NCI-H2107 (cell line): ENCODE results near the gene TRPM8.
A peak's percentile ranks its signal among the peaks of the same experiment; 100 is the strongest.

Experiments used
- DNase-seq: peaks from one replicate; lab custom pipeline; 2025; lab: John Stamatoyannopoulos, UW

The TRPM8 gene

GRCh38 chr2:233976087-233976486 lies 58.9 kb downstream of the TRPM8 start:
- DNase-seq: no peak

GRCh38 chr2:233976690-233977294 lies 59.6 kb downstream of the TRPM8 start:
- peak; percentile 28 for DNase-seq

- no peak for DNase-seq
Observed at GRCh38 chr2:233977296-233977837, 60.2 kb downstream of the TRPM8 start.

GRCh38 chr2:233979748-233980147 lies 62.6 kb downstream of the TRPM8 start:
- no peak for DNase-seq

- DNase-seq: peak; percentile 38
Observed at GRCh38 chr2:233980955-233981561, 63.9 kb downstream of the TRPM8 start.

- DNase-seq: no peak
Observed at GRCh38 chr2:233981574-233982420, 64.6 kb downstream of the TRPM8 start.

GRCh38 chr2:233982421-233983121 lies 65.4 kb downstream of the TRPM8 start:
- no peak for DNase-seq

- no peak for DNase-seq
Observed at GRCh38 chr2:233983445-233983844, 66.3 kb downstream of the TRPM8 start.

- no peak for DNase-seq
Observed at GRCh38 chr2:233988581-233988980, 71.4 kb downstream of the TRPM8 start.

- DNase-seq: peak; percentile 48
Observed at GRCh38 chr2:233989221-233989858, 72.2 kb downstream of the TRPM8 start.

GRCh38 chr2:233990261-233990798 lies 73.2 kb downstream of the TRPM8 start:
- DNase-seq: no peak

- no peak for DNase-seq
Observed at GRCh38 chr2:233991196-233991595, 74.0 kb downstream of the TRPM8 start.

- DNase-seq: no peak
Observed at GRCh38 chr2:233992513-233993217, 75.5 kb downstream of the TRPM8 start.

- no peak for DNase-seq
Observed at GRCh38 chr2:233993461-233993860, 76.3 kb downstream of the TRPM8 start.

GRCh38 chr2:233994151-233994550 lies 77.0 kb downstream of the TRPM8 start:
- DNase-seq: no peak

GRCh38 chr2:233996000-233996399 lies 78.8 kb downstream of the TRPM8 start:
- DNase-seq: no peak

GRCh38 chr2:233996461-233996860 lies 79.3 kb downstream of the TRPM8 start:
- DNase-seq: no peak

GRCh38 chr2:233997707-233998106 lies 80.5 kb downstream of the TRPM8 start:
- DNase-seq: no peak

- no peak for DNase-seq
Observed at GRCh38 chr2:233999182-233999581, 82.0 kb downstream of the TRPM8 start.

- DNase-seq: no peak
Observed at GRCh38 chr2:234001380-234002160, 84.4 kb downstream of the TRPM8 start.
